Measurements from ENCODE around the gene EIF4E3. TPM values are rescaled to one million over a fixed set of nuclear protein-coding genes. Genes with fewer than 3 reads are reported as not detected.

EIF4E3 gene
- total and polyA plus RNA-seq, 2 donors (not counting 1 experiment from before 2014, with no cell fraction given): 1.8 to 12.8 TPM

GRCh38 chr3:71688121-71688520 is 37.1 kb downstream of the EIF4E3 start:
- Histone ChIP-seq H3K79me2 (ENCODE audit: control insufficient read depth, insufficient read depth, low read length) (no peaks in the 10 kb centered on the region), H3K27me3 (ENCODE audit: control insufficient read depth, insufficient read depth, low read length) (no peaks in the 10 kb centered on the region), H3K9ac (ENCODE audit: insufficient read depth, low read length) (no peak overlapping the region), H3K4me1 (ENCODE audit: control insufficient read depth, extremely low read depth, insufficient read depth, low read length) (peaks cover 9% of the 10 kb centered on the region), H2AFZ (ENCODE audit: low read length) (no peak overlapping the region), H4K20me1 (ENCODE audit: control insufficient read depth, extremely low read depth, insufficient read depth, low read length) (no peaks in the 10 kb centered on the region), H3K36me3 (ENCODE audit: control insufficient read depth, insufficient read depth, low read length) (no peaks in the 10 kb centered on the region), H3K4me2 (ENCODE audit: extremely low read depth, insufficient read depth, low read length) (no peak overlapping the region), H3K4me3 (replicated peaks in 1 of 4; ENCODE audit: control extremely low read depth in 1 of 4, insufficient read depth in 1 of 4, low read depth in 3 of 4, low read length in 4 of 4) (no peak overlapping the region), H3K27ac (ENCODE audit: insufficient read depth, low read length) (no peak overlapping the region), H3K9me3 (ENCODE audit: control insufficient read depth, insufficient read depth, low read depth, low read length) (no peaks in the 10 kb centered on the region)
- no peak for TF ChIP-seq CTCF (conservative IDR thresholded peaks at IDR 0.05 in 1 of 2, IDR thresholded peaks at IDR 0.05 in 1 of 2; ENCODE audit: low read depth in 1 of 2, low read length in 2 of 2)
- TF ChIP-seq EZH2 (IDR thresholded peaks at IDR 0.05; ENCODE audit: low read length, missing control alignments): no peak
- peak in 1 of 2 donors; percentile 25 for DNase-seq (ENCODE audit: low read depth in 2 of 2)

GRCh38 chr3:71685686-71686085 is 39.5 kb downstream of the EIF4E3 start:
- H3K27me3 ChIP-seq (ENCODE audit: control insufficient read depth, insufficient read depth, low read length): no peaks in the 10 kb centered on the region
- H3K4me2 ChIP-seq (ENCODE audit: extremely low read depth, insufficient read depth, low read length): no peak overlapping the region
- H3K79me2 ChIP-seq (ENCODE audit: control insufficient read depth, insufficient read depth, low read length): no peaks in the 10 kb centered on the region
- H3K9ac ChIP-seq (ENCODE audit: insufficient read depth, low read length): no peak overlapping the region
- peaks cover 8% of the 10 kb centered on the region for H3K4me1 ChIP-seq (ENCODE audit: control insufficient read depth, extremely low read depth, insufficient read depth, low read length)
- H3K9me3 ChIP-seq (ENCODE audit: control insufficient read depth, insufficient read depth, low read depth, low read length): no peaks in the 10 kb centered on the region
- no peak for DNase-seq (ENCODE audit: low read depth in 2 of 2)
- no peak overlapping the region for H2AFZ ChIP-seq (ENCODE audit: low read length)
- H3K36me3 ChIP-seq (ENCODE audit: control insufficient read depth, insufficient read depth, low read length): no peaks in the 10 kb centered on the region
- H3K4me3 ChIP-seq (replicated peaks in 1 of 4; ENCODE audit: control extremely low read depth in 1 of 4, insufficient read depth in 1 of 4, low read depth in 3 of 4, low read length in 4 of 4): no peak overlapping the region
- H4K20me1 ChIP-seq (ENCODE audit: control insufficient read depth, extremely low read depth, insufficient read depth, low read length): no peaks in the 10 kb centered on the region
- no peak overlapping the region for H3K27ac ChIP-seq (ENCODE audit: insufficient read depth, low read length)
- TF ChIP-seq EZH2 (IDR thresholded peaks at IDR 0.05; ENCODE audit: low read length, missing control alignments) (no peak), CTCF (conservative IDR thresholded peaks at IDR 0.05 in 1 of 2, IDR thresholded peaks at IDR 0.05 in 1 of 2; ENCODE audit: low read depth in 1 of 2, low read length in 2 of 2) (no peak)

GRCh38 chr3:71684757-71685386 is 40.3 kb downstream of the EIF4E3 start:
- TF ChIP-seq CTCF (conservative IDR thresholded peaks at IDR 0.05 in 1 of 2, IDR thresholded peaks at IDR 0.05 in 1 of 2; ENCODE audit: low read depth in 1 of 2, low read length in 2 of 2) (no peak), EZH2 (IDR thresholded peaks at IDR 0.05; ENCODE audit: low read length, missing control alignments) (no peak)
- H3K9me3 ChIP-seq (ENCODE audit: control insufficient read depth, insufficient read depth, low read depth, low read length): no peaks in the 10 kb centered on the region
- H3K9ac ChIP-seq (ENCODE audit: insufficient read depth, low read length): no peak overlapping the region
- H3K79me2 ChIP-seq (ENCODE audit: control insufficient read depth, insufficient read depth, low read length): no peaks in the 10 kb centered on the region
- no peak overlapping the region for H2AFZ ChIP-seq (ENCODE audit: low read length)
- H3K36me3 ChIP-seq (ENCODE audit: control insufficient read depth, insufficient read depth, low read length): no peaks in the 10 kb centered on the region
- H3K4me2 ChIP-seq (ENCODE audit: extremely low read depth, insufficient read depth, low read length): peak overlapping the region; percentile 56
- peak; percentile 81 to 88 for DNase-seq (ENCODE audit: low read depth in 2 of 2)
- H4K20me1 ChIP-seq (ENCODE audit: control insufficient read depth, extremely low read depth, insufficient read depth, low read length): no peaks in the 10 kb centered on the region
- peaks cover 7% of the 10 kb centered on the region for H3K4me1 ChIP-seq (ENCODE audit: control insufficient read depth, extremely low read depth, insufficient read depth, low read length)
- H3K27ac ChIP-seq (ENCODE audit: insufficient read depth, low read length): no peak overlapping the region
- H3K4me3 ChIP-seq (replicated peaks in 1 of 4; ENCODE audit: control extremely low read depth in 1 of 4, insufficient read depth in 1 of 4, low read depth in 3 of 4, low read length in 4 of 4): no peak overlapping the region
- H3K27me3 ChIP-seq (ENCODE audit: control insufficient read depth, insufficient read depth, low read length): no peaks in the 10 kb centered on the region
